KG1 (cell line): ENCODE data around the gene ZEB2.

ENCODE experiments used
- DNase-seq: peaks from one replicate; lab custom pipeline; 2025; lab: John Stamatoyannopoulos, UW

ZEB2 gene

DNA sequence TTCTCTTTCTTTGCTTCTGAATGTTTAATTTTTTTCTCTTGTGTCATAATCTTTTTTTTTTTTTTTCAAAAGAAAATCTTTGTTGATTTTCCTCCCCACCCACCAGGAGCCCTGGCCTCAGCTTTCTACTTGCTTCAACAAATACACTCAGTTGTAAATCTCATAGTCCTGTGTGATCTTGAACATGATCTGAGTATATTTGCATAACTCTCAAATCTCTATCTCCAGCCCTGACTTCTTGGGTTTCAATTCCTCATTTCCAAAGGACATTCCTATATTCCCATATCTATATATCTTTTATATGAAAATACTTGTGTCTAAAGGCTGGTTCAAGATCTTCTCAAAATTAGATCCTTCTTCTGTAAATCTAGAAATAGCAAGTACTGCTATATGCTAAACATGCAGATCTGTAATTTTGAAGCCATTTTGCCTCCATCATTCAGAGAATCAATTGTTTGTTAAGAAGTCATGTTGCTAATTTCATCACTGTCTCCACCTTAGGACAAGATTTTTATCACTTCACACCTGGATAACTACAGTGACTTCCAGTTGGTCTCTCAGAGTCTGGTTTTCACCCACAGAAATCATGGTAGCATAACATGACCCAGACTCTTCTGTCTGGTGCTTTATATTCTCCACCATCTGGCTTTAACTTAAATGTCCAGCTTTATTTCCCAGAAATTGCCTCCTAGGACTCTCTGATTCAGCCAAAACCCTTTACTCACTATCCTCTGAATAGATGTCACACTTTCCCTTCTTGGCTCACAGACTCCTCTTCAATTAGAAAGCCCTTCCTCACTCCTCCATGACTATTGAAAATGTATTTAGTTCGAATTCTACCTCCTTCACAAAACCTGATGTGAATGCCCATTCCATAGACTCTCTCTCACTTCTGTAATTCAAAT lies 98.1 kb downstream of the ZEB2 start:
- no peak for DNase-seq

GRCh38 chr2:144419218-144419617 lies 100.7 kb downstream of the ZEB2 start:
- DNase-seq, result no peak

- no peak for DNase-seq
Observed at GRCh38 chr2:144415386-144415785, 104.5 kb downstream of the ZEB2 start.

GRCh38 chr2:144414324-144414845 lies 105.5 kb downstream of the ZEB2 start:
- no peak for DNase-seq

GRCh38 chr2:144412709-144413108 lies 107.2 kb downstream of the ZEB2 start:
- DNase-seq, result no peak

GRCh38 chr2:144411473-144411872 lies 108.4 kb downstream of the ZEB2 start:
- no peak for DNase-seq

DNA sequence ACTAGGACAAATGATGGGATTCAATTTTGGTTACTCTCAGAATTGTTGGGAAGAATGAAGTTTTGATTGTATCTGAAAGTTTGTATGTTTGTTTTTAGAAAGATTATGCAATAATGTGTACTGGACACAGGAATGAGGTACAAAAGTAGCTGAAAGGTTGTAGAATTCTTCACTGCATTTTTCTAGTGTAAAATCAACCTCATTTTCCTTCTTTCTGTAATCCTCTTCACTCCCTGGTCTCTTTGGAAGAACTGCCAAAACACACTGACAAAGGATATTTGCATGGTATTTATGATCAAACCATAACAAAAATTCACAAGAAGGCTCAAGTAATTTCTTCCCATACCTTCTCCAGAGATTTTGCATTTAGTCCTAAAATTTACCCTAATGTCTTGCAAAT lies 110.7 kb downstream of the ZEB2 start:
- no peak for DNase-seq

GRCh38 chr2:144407262-144407661 lies 112.7 kb downstream of the ZEB2 start:
- no peak for DNase-seq

GRCh38 chr2:144405982-144406788 lies 113.7 kb downstream of the ZEB2 start:
- no peak for DNase-seq

DNA sequence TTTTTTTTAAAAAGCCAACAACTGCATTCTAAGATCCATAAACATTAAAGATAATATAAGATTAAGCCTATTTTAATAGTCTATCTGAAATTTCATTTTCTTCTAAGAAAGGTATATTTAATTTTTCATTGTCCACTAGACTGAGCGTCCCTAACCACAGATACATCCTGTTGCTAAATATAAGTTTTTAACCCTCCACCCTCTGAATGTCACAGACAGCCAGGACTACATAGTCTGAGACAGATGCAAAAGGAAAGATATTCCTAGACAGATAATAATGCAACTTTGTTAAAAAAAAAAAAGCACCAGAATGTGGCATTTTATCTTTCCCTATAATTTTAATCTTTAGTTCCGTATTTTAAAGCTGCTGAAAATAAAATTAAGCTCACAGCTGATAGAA lies 114.6 kb downstream of the ZEB2 start:
- DNase-seq, result no peak

GRCh38 chr2:144404586-144405314 lies 115.2 kb downstream of the ZEB2 start:
- DNase-seq, result no peak

GRCh38 chr2:144403933-144404332 lies 116.0 kb downstream of the ZEB2 start:
- DNase-seq, result no peak

DNA sequence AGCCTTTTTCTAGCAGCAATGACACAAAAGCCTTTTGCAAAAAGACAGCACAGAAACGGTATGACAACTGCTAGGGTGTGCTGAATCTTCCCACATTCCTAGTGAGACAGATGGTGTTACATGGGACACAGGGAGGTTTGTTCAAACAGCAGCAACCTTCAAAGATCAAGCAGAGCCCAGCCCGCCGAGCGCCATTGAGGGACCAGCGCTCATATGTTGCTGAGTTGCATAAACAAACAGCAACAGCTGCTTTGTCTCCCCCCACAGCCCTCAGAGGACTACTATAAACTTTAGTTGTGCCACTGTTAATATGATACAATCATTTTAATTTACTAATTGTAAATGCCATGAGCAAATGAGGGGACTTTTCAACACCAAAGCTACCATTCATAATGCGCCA lies 117.7 kb downstream of the ZEB2 start:
- DNase-seq, result no peak

- DNase-seq, result no peak
Observed at GRCh38 chr2:144401036-144401435, 118.9 kb downstream of the ZEB2 start.

GRCh38 chr2:144396318-144396717 lies 123.6 kb downstream of the ZEB2 start:
- DNase-seq, result no peak

DNA sequence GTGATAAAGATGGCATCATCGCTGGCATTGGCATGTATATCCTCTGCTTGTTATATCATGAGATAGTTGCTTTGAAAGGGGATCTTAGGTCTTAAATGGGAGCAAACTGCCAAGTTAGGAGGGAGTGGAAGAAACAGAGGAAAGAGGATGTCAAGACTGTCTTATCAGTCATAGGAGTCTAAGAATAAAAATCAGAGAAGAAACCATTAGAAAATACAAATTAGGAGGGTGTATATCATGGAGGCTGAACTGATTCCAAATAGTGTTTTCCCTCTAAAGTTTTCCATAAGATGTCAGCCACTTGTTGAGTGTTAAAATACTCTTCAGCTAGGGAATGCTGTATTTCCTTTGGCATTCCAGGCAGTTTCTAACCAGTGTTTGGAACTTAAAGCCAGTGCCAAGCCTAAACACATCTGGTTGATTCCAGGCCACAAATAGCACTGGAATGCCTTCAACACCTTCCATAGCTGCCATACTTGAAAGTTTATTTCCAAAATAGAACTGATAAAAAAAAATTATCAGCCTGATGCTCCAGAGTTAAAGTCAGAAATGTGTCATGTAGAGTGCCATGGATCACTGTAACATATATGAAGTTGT lies 129.4 kb downstream of the ZEB2 start:
- DNase-seq, result no peak

DNA sequence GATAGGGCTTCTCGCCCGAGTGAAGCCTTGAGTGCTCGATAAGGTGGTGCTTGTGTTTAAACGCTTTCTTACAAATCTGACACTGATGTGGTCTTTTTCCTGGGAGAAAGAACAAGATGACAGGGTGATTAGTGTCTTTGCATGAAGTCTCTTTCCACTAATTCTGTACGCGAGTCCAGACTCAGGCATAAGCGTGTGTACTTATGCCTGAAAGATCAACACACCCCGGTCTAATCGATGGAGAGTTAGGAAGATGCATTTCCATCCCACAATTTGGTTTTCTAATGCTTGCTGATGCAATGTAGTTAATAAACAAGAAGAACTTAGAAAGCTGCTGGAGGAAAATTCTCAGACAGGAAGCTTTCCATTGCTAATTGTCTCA lies 130.0 kb downstream of the ZEB2 start:
- no peak for DNase-seq

DNA sequence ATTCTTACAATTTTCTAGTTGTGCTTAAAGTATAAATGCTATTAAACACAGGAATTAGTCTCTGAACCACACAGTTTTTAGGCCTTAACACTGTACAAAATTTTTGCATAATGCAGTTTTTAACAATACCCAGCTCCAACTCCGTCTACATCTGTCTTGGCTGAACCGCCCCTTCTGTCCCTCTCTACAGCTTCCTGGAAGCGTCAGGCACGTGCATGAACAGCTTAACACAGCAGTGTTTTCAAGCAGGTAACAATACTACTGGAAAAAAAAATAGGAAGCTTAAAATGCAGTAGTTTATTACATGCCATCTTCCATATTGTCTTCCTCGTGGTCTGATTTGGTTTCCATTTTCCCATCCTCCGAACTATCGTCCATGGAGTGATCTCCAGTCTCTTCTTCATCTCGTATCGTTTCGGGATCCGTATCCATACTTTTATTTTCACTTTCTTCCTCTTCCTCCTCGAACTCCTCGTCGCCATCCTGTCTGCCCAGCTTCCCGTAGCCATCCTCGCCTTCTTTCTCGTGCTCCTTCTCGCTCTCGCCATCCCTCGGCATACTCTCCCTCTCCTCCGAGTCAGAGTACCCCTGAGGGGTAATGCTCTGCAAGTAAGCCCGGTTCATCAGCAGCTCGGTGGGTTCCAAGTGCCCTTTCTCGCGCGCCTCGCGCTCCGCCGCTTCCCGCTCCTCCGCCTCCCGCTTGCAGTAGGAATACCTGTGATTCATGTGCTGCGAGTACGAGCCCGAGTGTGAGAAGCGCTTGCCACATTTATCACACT lies 130.6 kb downstream of the ZEB2 start:
- DNase-seq, result no peak

GRCh38 chr2:144385381-144385780 lies 134.5 kb downstream of the ZEB2 start:
- DNase-seq, result no peak

- DNase-seq, result no peak
Observed at GRCh38 chr2:144383571-144384100, 136.3 kb downstream of the ZEB2 start.

GRCh38 chr2:144382849-144383248 lies 137.1 kb downstream of the ZEB2 start:
- DNase-seq, result peak; percentile 77
